ENCODE data around the gene LGMN. TPM values are rescaled to one million over a fixed set of nuclear protein-coding genes. Genes with fewer than 3 reads are reported as not detected.
"Not testable (repeated sequence)": the region's sequence is repeated elsewhere in the genome, so short reads cannot be mapped to it uniquely, and the experiment has no call there.

Gene LGMN
- total RNA-seq, 2 experiments from 2014 or later, result 3.2 to 5.6 TPM

DNA sequence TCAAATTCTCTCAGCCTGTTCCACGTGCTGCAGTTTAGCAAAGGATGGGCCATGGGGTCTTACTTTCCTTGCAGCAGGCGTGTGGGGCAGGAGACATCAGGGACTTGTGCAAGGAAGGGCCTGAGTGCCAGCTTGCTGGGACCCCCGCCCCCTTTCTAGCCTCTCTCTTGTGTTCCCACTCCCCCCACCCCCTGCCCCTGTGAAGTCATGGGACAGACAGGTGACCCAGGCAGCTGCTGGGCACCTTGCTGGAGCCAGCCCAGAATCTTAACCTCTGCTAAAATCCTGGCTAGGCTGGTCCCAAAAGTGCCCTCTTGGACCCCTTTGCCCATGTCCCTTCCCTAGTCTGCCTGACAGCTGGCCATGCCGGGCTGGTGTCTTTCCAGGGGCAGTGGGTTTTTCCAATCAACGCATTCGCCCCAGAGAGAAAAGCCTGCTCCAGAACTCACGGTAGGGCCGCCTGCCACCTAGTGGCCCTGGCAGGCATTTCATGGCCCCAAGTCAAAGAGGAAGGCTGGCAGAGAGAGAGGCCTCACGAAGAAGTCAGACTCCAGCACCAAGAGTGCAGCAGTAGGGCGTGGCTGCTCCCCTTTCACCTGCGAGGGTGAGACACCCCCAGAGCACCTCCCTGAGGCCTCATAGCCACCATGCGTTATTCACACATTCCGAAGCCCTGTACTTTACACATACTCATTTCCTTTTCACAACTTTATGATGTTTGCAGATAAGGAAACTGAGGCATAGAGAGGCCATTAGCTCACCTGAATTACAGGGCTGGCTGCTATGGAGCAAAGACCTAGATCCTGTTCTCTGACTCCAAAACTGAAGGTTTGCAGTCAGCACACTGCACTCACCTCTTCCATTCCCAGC is 67.4 kb downstream of the LGMN start:
- Mint-ChIP-seq H3K4me3 (no peak overlapping the region), H3K27me3 (no peaks in the 10 kb centered on the region), H3K9me3 (ENCODE audit: low read depth) (no peaks in the 10 kb centered on the region), H3K36me3 (ENCODE audit: low read depth) (peaks cover 54% of the 10 kb centered on the region), H3K27ac (peak overlapping the region; percentile 33), H3K4me1 (peaks cover 28% of the 10 kb centered on the region)
- POLR2A ChIA-PET, result interaction anchor here (1.0 kb wide), 1 partner anchor 30 kb away, joined by 3 read pairs; no protein-coding TSS in a partner anchor
- intact Hi-C loops (cut with DNase I, micrococcal nuclease), result loop anchor here (1.0 to 2.0 kb wide), 4 partner anchors 68 to 134 kb away; no protein-coding TSS in a partner anchor
- DNase-seq (peak; percentile 87), ATAC-seq (peak; percentile 37)
- CTCF ChIA-PET, result interaction anchor here (0.6 to 2.8 kb wide), 28 partner anchors 10 to 556 kb away, joined by 3 to 19 read pairs (median 4); no protein-coding TSS in a partner anchor

DNA sequence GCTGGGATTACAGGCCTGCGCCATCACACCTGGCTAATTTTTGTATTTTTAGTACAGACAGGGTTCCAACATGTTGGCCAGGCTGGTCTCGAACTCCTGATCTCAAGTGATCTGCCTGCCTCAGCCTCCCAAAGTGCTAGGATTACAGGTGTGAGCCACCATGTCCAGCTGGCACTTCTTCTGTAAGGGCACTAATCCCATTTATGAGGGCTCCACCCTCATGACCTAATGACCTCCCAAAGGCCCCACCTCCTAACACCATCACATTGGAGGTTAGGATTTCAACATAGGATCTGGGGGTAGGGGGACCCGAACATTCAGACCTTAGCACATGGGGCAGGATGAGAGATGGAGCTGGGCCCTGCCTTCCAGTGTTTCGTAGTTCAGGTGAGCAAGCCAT is 68.1 kb downstream of the LGMN start:
- H3K36me3 Mint-ChIP-seq (ENCODE audit: low read depth), result peaks cover 49% of the 10 kb centered on the region
- ChIA-PET CTCF (interaction anchor here (0.6 to 2.8 kb wide), 15 partner anchors 11 to 555 kb away, joined by 3 to 19 read pairs (median 4); no protein-coding TSS in a partner anchor), POLR2A (interaction anchor here (1.0 kb wide), 1 partner anchor 29 kb away, joined by 3 read pairs; no protein-coding TSS in a partner anchor)
- not testable (repeated sequence) for H3K27me3 Mint-ChIP-seq; ATAC-seq; H3K27ac Mint-ChIP-seq; DNase-seq; H3K4me3 Mint-ChIP-seq; H3K9me3 Mint-ChIP-seq (ENCODE audit: low read depth)
- intact Hi-C loops (cut with DNase I, micrococcal nuclease), result loop anchor here in 1 of 2 experiments (2.0 kb wide), 1 partner anchor 118 kb away; no protein-coding TSS in a partner anchor
- peaks cover 34% of the 10 kb centered on the region for H3K4me1 Mint-ChIP-seq

- Mint-ChIP-seq H3K9me3 (ENCODE audit: low read depth) (no peaks in the 10 kb centered on the region), H3K27ac (no peak overlapping the region), H3K36me3 (ENCODE audit: low read depth) (peaks cover 54% of the 10 kb centered on the region), H3K4me1 (peaks cover 41% of the 10 kb centered on the region), H3K4me3 (no peak overlapping the region), H3K27me3 (no peaks in the 10 kb centered on the region)
- no peak for ATAC-seq
- ChIA-PET CTCF (interaction anchor here (0.6 kb wide), 1 partner anchor 572 kb away, joined by 3 read pairs; no protein-coding TSS in a partner anchor), POLR2A (no interaction called here)
- intact Hi-C loops (cut with DNase I, micrococcal nuclease), result loop anchor here (5.0 kb wide), 5 partner anchors 122 to 572 kb away; partner anchors contain the start of genes ATXN3 (in 1 of the 2), CPSF2 (in 1 of the 2) and NDUFB1 (in 1 of the 2)
- no peak for DNase-seq
Observed at GRCh38 chr14:92679246-92679645, 69.2 kb downstream of the LGMN start.

- H3K9me3 Mint-ChIP-seq (ENCODE audit: low read depth), result no peaks in the 10 kb centered on the region
- no peaks in the 10 kb centered on the region for H3K27me3 Mint-ChIP-seq
- intact Hi-C loops (cut with DNase I, micrococcal nuclease), result loop anchor here (5.0 kb wide), 5 partner anchors 121 to 571 kb away; partner anchors contain the start of genes ATXN3 (in 1 of the 2), CPSF2 (in 1 of the 2) and NDUFB1 (in 1 of the 2)
- ChIA-PET CTCF (no interaction called here), POLR2A (no interaction called here)
- peaks cover 46% of the 10 kb centered on the region for H3K4me1 Mint-ChIP-seq
- no peak overlapping the region for H3K27ac Mint-ChIP-seq
- ATAC-seq, result no peak
- peaks cover 54% of the 10 kb centered on the region for H3K36me3 Mint-ChIP-seq (ENCODE audit: low read depth)
- H3K4me3 Mint-ChIP-seq, result no peak overlapping the region
- DNase-seq, result no peak
Observed at GRCh38 chr14:92678766-92679165, 69.7 kb downstream of the LGMN start.

DNA sequence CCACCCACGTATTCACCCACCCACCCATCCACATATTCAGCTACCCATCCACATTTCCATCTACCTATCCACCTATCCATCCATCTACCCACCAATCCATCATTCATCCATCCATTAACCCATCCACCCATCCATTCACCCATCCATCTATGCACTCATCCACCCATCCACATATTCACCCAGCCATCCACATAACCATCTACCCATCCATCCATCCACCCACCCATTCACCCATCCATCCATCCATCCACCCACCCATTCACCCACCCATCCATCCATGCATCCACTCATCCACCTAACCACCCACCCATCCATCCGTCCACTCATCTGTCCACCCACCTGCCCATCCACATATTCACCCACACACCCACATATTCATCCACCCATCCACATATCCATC is 70.5 kb downstream of the LGMN start:
- Mint-ChIP-seq H3K36me3 (ENCODE audit: low read depth) (peaks cover 57% of the 10 kb centered on the region), H3K27me3 (no peaks in the 10 kb centered on the region), H3K27ac (no peak overlapping the region), H3K4me1 (peaks cover 48% of the 10 kb centered on the region), H3K9me3 (ENCODE audit: low read depth) (no peaks in the 10 kb centered on the region), H3K4me3 (no peak overlapping the region)
- no peak for DNase-seq
- POLR2A ChIA-PET, result interaction anchor here (1.2 kb wide), 2 partner anchors 9 to 92 kb away, joined by 4 to 7 read pairs; no protein-coding TSS in a partner anchor
- intact Hi-C loops (cut with DNase I, micrococcal nuclease), result loop anchor here (1.0 to 5.0 kb wide), 10 partner anchors 10 to 571 kb away; partner anchors contain the start of genes ATXN3 (in 1 of the 2), CPSF2 (in 1 of the 2) and NDUFB1 (in 1 of the 2)
- no peak for ATAC-seq
- CTCF ChIA-PET, result interaction anchor here (0.7 to 0.8 kb wide), 2 partner anchors 9 to 485 kb away, joined by 3 read pairs; no protein-coding TSS in a partner anchor

GRCh38 chr14:92677087-92677668 is 71.2 kb downstream of the LGMN start:
- peaks cover 56% of the 10 kb centered on the region for H3K36me3 Mint-ChIP-seq (ENCODE audit: low read depth)
- peaks cover 51% of the 10 kb centered on the region for H3K4me1 Mint-ChIP-seq
- no peaks in the 10 kb centered on the region for H3K27me3 Mint-ChIP-seq
- peak; percentile 89 for ATAC-seq
- no peak overlapping the region for H3K4me3 Mint-ChIP-seq
- H3K27ac Mint-ChIP-seq, result peak overlapping the region; percentile 72
- H3K9me3 Mint-ChIP-seq (ENCODE audit: low read depth), result no peaks in the 10 kb centered on the region
- POLR2A ChIA-PET, result interaction anchor here (0.5 to 1.3 kb wide), 6 partner anchors 9 to 878 kb away, joined by 3 to 7 read pairs (median 3); no protein-coding TSS in a partner anchor
- peak; percentile 85 for DNase-seq
- CTCF ChIA-PET, result interaction anchor here (0.6 to 0.8 kb wide), 4 partner anchors 8 to 484 kb away, joined by 3 to 4 read pairs (median 3); no protein-coding TSS in a partner anchor
- intact Hi-C loops (cut with DNase I, micrococcal nuclease), result loop anchor here (1.0 to 5.0 kb wide), 10 partner anchors 9 to 570 kb away; partner anchors contain the start of genes ATXN3 (in 1 of the 2), CPSF2 (in 1 of the 2) and NDUFB1 (in 1 of the 2)

DNA sequence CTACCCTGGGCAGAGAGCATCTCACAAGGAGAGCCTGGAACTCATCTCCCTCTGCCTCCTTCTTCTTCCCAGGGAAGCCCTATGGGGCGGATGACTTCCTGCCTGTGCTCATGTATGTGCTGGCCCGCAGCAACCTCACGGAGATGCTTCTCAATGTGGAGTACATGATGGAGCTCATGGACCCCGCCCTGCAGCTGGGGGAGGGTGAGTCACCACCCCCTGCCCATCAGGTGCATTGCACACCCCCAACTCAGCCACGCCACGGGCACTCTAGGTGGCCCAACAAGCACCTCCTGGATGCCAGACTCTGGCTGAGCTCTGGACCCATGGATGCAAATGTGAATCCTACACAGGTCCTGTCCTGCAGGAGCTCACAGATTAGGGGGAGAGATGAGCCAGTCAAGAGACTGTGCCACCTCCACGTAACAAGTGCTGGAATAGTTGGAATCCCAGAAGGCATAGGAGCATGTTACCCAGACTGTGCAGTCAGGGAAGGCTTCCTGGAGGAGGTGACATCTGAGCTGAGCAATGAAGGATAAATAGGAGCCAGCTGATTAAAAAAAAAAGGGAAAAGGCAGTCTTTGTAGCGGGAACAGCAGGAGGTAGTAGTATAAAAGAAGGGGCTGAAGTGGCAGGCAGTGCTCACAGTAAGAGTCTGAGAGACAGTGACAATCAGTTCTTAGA is 71.9 kb downstream of the LGMN start:
- POLR2A ChIA-PET, result interaction anchor here (0.5 to 1.3 kb wide), 6 partner anchors 8 to 877 kb away, joined by 3 to 7 read pairs (median 3); no protein-coding TSS in a partner anchor
- H3K4me1 Mint-ChIP-seq, result peaks cover 55% of the 10 kb centered on the region
- CTCF ChIA-PET, result interaction anchor here (0.6 to 0.7 kb wide), 2 partner anchors 63 to 255 kb away, joined by 3 to 4 read pairs; no protein-coding TSS in a partner anchor
- H3K9me3 Mint-ChIP-seq (ENCODE audit: low read depth), result no peaks in the 10 kb centered on the region
- peaks cover 54% of the 10 kb centered on the region for H3K36me3 Mint-ChIP-seq (ENCODE audit: low read depth)
- peak; percentile 36 for DNase-seq
- no peaks in the 10 kb centered on the region for H3K27me3 Mint-ChIP-seq
- no peak for ATAC-seq
- peak overlapping the region; percentile 72 for H3K27ac Mint-ChIP-seq
- no peak overlapping the region for H3K4me3 Mint-ChIP-seq
- intact Hi-C loops (cut with DNase I, micrococcal nuclease), result loop anchor here (1.0 to 5.0 kb wide), 10 partner anchors 8 to 569 kb away; partner anchors contain the start of genes ATXN3 (in 1 of the 2), CPSF2 (in 1 of the 2) and NDUFB1 (in 1 of the 2)

- POLR2A ChIA-PET, result no interaction called here
- Mint-ChIP-seq H3K4me1 (peaks cover 56% of the 10 kb centered on the region), H3K9me3 (ENCODE audit: low read depth) (no peaks in the 10 kb centered on the region), H3K27me3 (no peaks in the 10 kb centered on the region), H3K36me3 (ENCODE audit: low read depth) (peaks cover 52% of the 10 kb centered on the region), H3K4me3 (peak overlapping the region; percentile 13), H3K27ac (peak overlapping the region; percentile 72)
- intact Hi-C loops (cut with DNase I, micrococcal nuclease), result loop anchor here (2.0 to 5.0 kb wide), 6 partner anchors 119 to 569 kb away; partner anchors contain the start of genes ATXN3 (in 1 of the 2), CPSF2 (in 1 of the 2) and NDUFB1 (in 1 of the 2)
- DNase-seq (peak; percentile 39), ATAC-seq (no peak)
- CTCF ChIA-PET, result no interaction called here
Observed at GRCh38 chr14:92675976-92676375, 72.5 kb downstream of the LGMN start.

DNA sequence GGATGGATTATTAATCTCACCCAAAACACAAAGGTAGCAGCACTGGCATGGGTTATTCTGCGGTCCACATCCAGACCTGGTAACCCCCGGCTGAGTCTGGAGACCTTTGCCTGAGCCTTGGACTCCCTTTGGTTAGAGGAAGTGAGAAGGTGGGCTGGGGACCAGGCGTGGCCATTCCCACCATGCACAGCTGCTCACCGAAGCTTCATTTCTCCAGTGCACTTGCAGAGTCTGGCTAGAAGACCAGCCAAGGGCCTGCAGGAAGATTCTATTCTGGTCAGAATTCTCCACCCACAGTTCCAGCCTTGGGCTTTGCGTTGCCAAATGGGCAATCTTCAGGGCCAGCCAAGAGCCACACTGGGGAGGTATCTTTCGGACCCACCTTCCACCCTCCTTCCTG is 73.0 kb downstream of the LGMN start:
- intact Hi-C loops (cut with DNase I, micrococcal nuclease), result loop anchor here (5.0 kb wide), 5 partner anchors 118 to 568 kb away; partner anchors contain the start of genes ATXN3 (in 1 of the 2), CPSF2 (in 1 of the 2) and NDUFB1 (in 1 of the 2)
- no peak for ATAC-seq
- H3K4me1 Mint-ChIP-seq, result peaks cover 60% of the 10 kb centered on the region
- POLR2A ChIA-PET, result no interaction called here
- peak overlapping the region; percentile 72 for H3K27ac Mint-ChIP-seq
- CTCF ChIA-PET, result interaction anchor here (1.0 to 2.1 kb wide), 2 partner anchors 8 to 23 kb away, joined by 4 to 5 read pairs; no protein-coding TSS in a partner anchor
- H3K27me3 Mint-ChIP-seq, result no peaks in the 10 kb centered on the region
- no peaks in the 10 kb centered on the region for H3K9me3 Mint-ChIP-seq (ENCODE audit: low read depth)
- DNase-seq, result no peak
- peaks cover 57% of the 10 kb centered on the region for H3K36me3 Mint-ChIP-seq (ENCODE audit: low read depth)
- H3K4me3 Mint-ChIP-seq, result no peak overlapping the region

- intact Hi-C loops (cut with DNase I, micrococcal nuclease), result no loop called here
- ChIA-PET CTCF (interaction anchor here (1.1 to 2.1 kb wide), 3 partner anchors 17 to 71 kb away, joined by 3 to 5 read pairs (median 5); no protein-coding TSS in a partner anchor), POLR2A (interaction anchor here (0.6 kb wide), 2 partner anchors 73 to 99 kb away, joined by 3 to 8 read pairs; no protein-coding TSS in a partner anchor)
- no peak for ATAC-seq
- no peak overlapping the region for H3K4me3 Mint-ChIP-seq
- peaks cover 78% of the 10 kb centered on the region for H3K4me1 Mint-ChIP-seq
- no peaks in the 10 kb centered on the region for H3K27me3 Mint-ChIP-seq
- no peak overlapping the region for H3K27ac Mint-ChIP-seq
- peaks cover 49% of the 10 kb centered on the region for H3K36me3 Mint-ChIP-seq (ENCODE audit: low read depth)
- no peak for DNase-seq
- no peaks in the 10 kb centered on the region for H3K9me3 Mint-ChIP-seq (ENCODE audit: low read depth)
Observed at GRCh38 chr14:92673601-92674150, 74.8 kb downstream of the LGMN start.

Measured in activated CD4-positive, alpha-beta T cell treated with anti-CD3 and anti-CD28 coated beads for 36 hours (primary cell).